Measurements from ENCODE around the gene ARHGAP9.
"Not testable (repeated sequence)": the region's sequence is repeated elsewhere in the genome, so short reads cannot be mapped to it uniquely, and the experiment has no call there.

ARHGAP9 gene

GRCh38 chr12:57438400-57438799 is 41.3 kb downstream of the ARHGAP9 start:
- Histone ChIP-seq H3K4me1 (ENCODE audit: control insufficient read depth, insufficient read depth, low read length) (no peaks in the 10 kb centered on the region), H3K9me3 (ENCODE audit: control insufficient read depth, low read length) (no peaks in the 10 kb centered on the region), H3K9ac (ENCODE audit: low read length) (no peak overlapping the region), H3K4me3 (ENCODE audit: low read length) (no peak overlapping the region), H3K27me3 (replicated peaks; ENCODE audit: control insufficient read depth, insufficient read depth, low read length) (no peaks in the 10 kb centered on the region), H3K36me3 (ENCODE audit: control insufficient read depth, insufficient read depth, low read length, severe bottlenecking) (no peaks in the 10 kb centered on the region)
- DNase-seq (ENCODE audit: low read depth): no peak

DNA sequence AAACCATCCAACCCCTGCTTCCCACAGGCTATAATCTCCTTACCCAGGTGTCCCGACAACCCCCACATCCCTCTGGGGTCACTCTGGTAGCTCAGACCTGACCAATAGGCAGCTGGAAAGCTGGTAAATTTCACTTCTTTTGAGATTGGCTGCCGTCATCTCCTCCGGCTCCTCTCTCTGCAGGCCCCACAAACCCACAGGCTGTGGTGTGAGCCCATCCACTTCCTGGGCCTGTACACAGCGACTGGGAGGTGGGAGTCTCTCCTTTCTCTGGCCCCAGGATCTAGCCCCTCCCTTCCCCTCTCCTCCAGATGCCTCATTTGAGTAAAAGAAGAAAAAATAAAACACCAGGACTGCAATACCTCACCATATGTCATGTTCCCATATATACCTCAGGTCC is 44.4 kb downstream of the ARHGAP9 start:
- no peaks in the 10 kb centered on the region for H3K9me3 ChIP-seq (ENCODE audit: control insufficient read depth, low read length)
- H3K9ac ChIP-seq (ENCODE audit: low read length): no peak overlapping the region
- H3K27me3 ChIP-seq (replicated peaks; ENCODE audit: control insufficient read depth, insufficient read depth, low read length): no peaks in the 10 kb centered on the region
- H3K4me1 ChIP-seq (ENCODE audit: control insufficient read depth, insufficient read depth, low read length): no peaks in the 10 kb centered on the region
- no peak for DNase-seq (ENCODE audit: low read depth)
- no peaks in the 10 kb centered on the region for H3K36me3 ChIP-seq (ENCODE audit: control insufficient read depth, insufficient read depth, low read length, severe bottlenecking)
- H3K4me3 ChIP-seq (ENCODE audit: low read length): no peak overlapping the region

- no peak for DNase-seq (ENCODE audit: low read depth)
Measured at GRCh38 chr12:57434517-57435223, 45.0 kb downstream of the ARHGAP9 start, which contains the start of gene INHBC. TSS of gene INHBC (plus strand) at chr12:57434784. CDS start at chr12:57434887, 103 bp downstream.

DNA sequence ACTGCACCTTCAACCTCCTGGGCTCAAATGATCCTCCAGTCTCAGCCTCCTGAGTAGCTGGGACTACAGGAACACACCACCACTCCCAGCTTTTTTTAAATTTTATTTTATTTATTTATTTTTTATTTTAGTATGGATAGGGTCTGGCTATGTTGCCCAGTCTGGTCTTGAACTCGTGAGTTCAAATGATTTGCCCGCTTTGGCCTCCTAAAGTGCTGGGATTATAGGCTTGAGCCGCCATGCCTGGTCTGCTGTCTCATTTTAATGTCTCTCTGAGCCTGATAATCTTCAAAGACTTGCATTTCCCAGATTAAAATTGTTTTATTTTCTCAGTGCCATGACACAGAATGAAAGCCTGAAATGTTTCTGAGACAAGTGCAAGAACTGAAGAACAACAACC is 46.3 kb downstream of the ARHGAP9 start:
- no peak for DNase-seq (ENCODE audit: low read depth)
- Histone ChIP-seq H3K36me3 (ENCODE audit: control insufficient read depth, insufficient read depth, low read length, severe bottlenecking) (no peaks in the 10 kb centered on the region), H3K27me3 (replicated peaks; ENCODE audit: control insufficient read depth, insufficient read depth, low read length) (no peaks in the 10 kb centered on the region), H3K9me3 (ENCODE audit: control insufficient read depth, low read length) (no peaks in the 10 kb centered on the region), H3K4me1 (ENCODE audit: control insufficient read depth, insufficient read depth, low read length) (peaks cover 7% of the 10 kb centered on the region), H3K9ac (ENCODE audit: low read length) (no peak overlapping the region), H3K4me3 (ENCODE audit: low read length) (no peak overlapping the region)

More at GRCh38 chr12:57434517-57435223, 45.0 kb downstream of the ARHGAP9 start, which contains the start of gene INHBC:
- H3K9me3 ChIP-seq (ENCODE audit: control insufficient read depth, low read length): no peaks in the 10 kb centered on the region
- H3K9ac ChIP-seq (ENCODE audit: low read length): no peak within 1 kb of the TSS
- H3K27me3 ChIP-seq (replicated peaks; ENCODE audit: control insufficient read depth, insufficient read depth, low read length): no peaks in the 10 kb centered on the region
- no peak within 1 kb of the TSS for H3K4me3 ChIP-seq (ENCODE audit: low read length)
- no peaks in the 10 kb centered on the region for H3K36me3 ChIP-seq (ENCODE audit: control insufficient read depth, insufficient read depth, low read length, severe bottlenecking)
- peaks cover 2% of the 10 kb centered on the region for H3K4me1 ChIP-seq (ENCODE audit: control insufficient read depth, insufficient read depth, low read length)

DNA sequence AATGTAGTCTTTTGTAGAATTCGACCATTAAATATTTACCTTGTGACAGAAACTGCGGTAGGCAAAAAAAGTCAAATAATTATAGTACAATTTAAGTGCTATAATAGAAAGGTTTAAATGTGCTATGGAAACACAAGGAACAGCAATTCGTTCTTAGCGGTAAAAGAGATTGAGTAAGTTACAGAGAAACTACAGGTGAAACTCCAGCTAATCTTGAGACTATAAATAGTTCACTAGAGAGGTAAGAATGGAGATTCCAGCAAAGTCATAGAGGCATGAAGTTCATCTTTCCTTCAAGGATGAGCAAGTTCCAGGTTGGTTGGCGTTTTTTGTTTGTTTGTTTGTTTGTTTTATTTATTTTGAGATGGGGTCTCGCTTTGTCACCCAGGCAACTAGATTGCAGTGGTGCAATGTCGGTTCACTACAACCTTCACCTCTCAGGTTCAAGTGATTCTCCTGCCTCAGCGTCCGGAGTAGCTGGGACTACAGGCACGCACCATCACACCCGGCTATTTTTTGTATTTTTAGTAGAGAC is 47.9 kb downstream of the ARHGAP9 start:
- peak overlapping the region; percentile 83 for H3K4me3 ChIP-seq (ENCODE audit: low read length)
- H3K27me3 ChIP-seq (replicated peaks; ENCODE audit: control insufficient read depth, insufficient read depth, low read length): no peaks in the 10 kb centered on the region
- no peak for DNase-seq (ENCODE audit: low read depth)
- H3K9me3 ChIP-seq (ENCODE audit: control insufficient read depth, low read length): no peaks in the 10 kb centered on the region
- H3K9ac ChIP-seq (ENCODE audit: low read length): peak overlapping the region; percentile 90
- H3K4me1 ChIP-seq (ENCODE audit: control insufficient read depth, insufficient read depth, low read length): peaks cover 7% of the 10 kb centered on the region
- no peaks in the 10 kb centered on the region for H3K36me3 ChIP-seq (ENCODE audit: control insufficient read depth, insufficient read depth, low read length, severe bottlenecking)

- peak within 1 kb of the TSS; percentile 83 for H3K4me3 ChIP-seq (ENCODE audit: low read length)
- H3K4me1 ChIP-seq (ENCODE audit: control insufficient read depth, insufficient read depth, low read length): peaks cover 7% of the 10 kb centered on the region
- peak; percentile 98 for DNase-seq (ENCODE audit: low read depth)
- no peaks in the 10 kb centered on the region for H3K36me3 ChIP-seq (ENCODE audit: control insufficient read depth, insufficient read depth, low read length, severe bottlenecking)
- H3K9me3 ChIP-seq (ENCODE audit: control insufficient read depth, low read length): no peaks in the 10 kb centered on the region
- H3K27me3 ChIP-seq (replicated peaks; ENCODE audit: control insufficient read depth, insufficient read depth, low read length): no peaks in the 10 kb centered on the region
- H3K9ac ChIP-seq (ENCODE audit: low read length): peak within 1 kb of the TSS; percentile 96
Measured at GRCh38 chr12:57430931-57431566, 48.6 kb downstream of the ARHGAP9 start, which contains the start of gene R3HDM2. TSS of gene R3HDM2 (minus strand) at chr12:57431043. CDS start at chr12:57310428, 120,615 bp downstream.

DNA sequence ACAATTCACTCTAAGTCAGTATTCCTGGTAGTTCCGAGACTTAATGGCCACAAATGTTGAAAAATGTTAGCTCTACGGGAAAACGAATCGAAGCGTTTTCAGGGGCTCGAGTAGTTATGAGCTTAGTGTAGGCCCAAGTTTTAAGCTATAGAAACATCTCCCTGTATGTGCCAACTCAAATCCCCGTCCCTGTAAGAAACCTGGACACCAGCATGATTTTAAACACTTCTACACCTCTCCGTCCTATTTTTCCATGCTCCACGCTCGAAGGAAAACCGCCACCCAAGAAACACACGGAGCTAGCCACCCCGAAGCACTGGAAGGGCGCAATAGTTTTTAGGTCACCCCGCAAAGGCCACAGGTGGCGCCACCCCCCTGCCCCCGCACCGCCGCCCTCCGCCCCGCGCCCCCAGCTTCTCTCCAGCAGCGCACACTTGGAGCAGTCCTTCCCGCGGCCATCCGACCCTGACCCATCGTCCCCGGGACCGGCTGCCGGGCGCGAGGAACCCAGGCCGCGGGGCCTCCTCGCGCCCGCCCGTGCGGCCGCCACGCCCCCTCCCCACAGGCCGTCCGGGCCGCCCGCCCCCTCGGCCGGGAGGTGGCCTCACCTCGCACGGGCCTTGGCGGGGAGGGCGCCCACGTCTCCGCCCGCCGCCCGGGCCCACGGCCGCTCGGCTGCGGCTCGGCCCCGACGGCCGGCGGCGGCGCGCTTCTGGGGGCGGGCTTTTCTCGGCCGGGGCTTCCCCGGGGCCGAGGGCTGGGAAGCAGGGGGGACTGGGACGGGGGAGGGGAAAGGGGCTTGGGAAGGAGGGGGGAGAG is 49.3 kb downstream of the ARHGAP9 start:
- H3K4me1 ChIP-seq (ENCODE audit: control insufficient read depth, insufficient read depth, low read length): peaks cover 7% of the 10 kb centered on the region
- DNase-seq (ENCODE audit: low read depth): peak; percentile 79
- no peaks in the 10 kb centered on the region for H3K9me3 ChIP-seq (ENCODE audit: control insufficient read depth, low read length)
- no peaks in the 10 kb centered on the region for H3K27me3 ChIP-seq (replicated peaks; ENCODE audit: control insufficient read depth, insufficient read depth, low read length)
- H3K9ac ChIP-seq (ENCODE audit: low read length): peak overlapping the region; percentile 96
- peak overlapping the region; percentile 83 for H3K4me3 ChIP-seq (ENCODE audit: low read length)
- H3K36me3 ChIP-seq (ENCODE audit: control insufficient read depth, insufficient read depth, low read length, severe bottlenecking): no peaks in the 10 kb centered on the region

DNA sequence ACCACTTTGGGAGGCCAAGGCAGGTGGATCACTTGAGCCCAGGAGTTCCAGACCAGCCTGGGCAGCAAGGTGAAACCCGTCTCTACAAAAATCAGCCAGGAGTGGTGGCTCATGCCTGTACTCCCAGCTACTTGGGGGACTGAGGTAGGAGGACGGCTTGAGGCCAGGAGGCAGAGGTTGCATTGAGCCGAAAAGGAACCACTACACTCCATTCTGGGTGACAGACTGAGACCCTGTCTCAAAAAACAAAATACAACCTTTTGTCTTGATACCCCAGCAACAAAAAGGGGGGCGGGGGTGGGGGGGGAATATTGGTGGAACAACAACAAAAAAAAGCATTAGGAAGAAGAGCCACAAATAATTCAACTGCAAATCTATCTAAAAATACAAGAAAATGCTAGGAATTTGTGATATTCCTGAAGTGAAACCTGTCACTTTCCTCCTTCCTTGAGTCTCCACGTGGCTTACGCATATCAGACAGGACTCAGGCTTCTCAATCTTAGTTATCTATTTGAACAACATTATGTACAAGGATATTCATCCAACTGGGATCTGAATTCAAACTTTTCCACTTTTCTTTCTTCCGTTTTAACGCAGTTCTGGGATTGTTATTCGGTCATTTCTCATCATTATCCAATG is 50.1 kb downstream of the ARHGAP9 start:
- Histone ChIP-seq H3K4me3 (ENCODE audit: low read length) (peak overlapping the region; percentile 83), H3K9ac (ENCODE audit: low read length) (peak overlapping the region; percentile 96), H3K36me3 (ENCODE audit: control insufficient read depth, insufficient read depth, low read length, severe bottlenecking) (no peaks in the 10 kb centered on the region), H3K4me1 (ENCODE audit: control insufficient read depth, insufficient read depth, low read length) (peaks cover 7% of the 10 kb centered on the region), H3K9me3 (ENCODE audit: control insufficient read depth, low read length) (no peaks in the 10 kb centered on the region), H3K27me3 (replicated peaks; ENCODE audit: control insufficient read depth, insufficient read depth, low read length) (no peaks in the 10 kb centered on the region)
- peak; percentile 34 for DNase-seq (ENCODE audit: low read depth)

DNA sequence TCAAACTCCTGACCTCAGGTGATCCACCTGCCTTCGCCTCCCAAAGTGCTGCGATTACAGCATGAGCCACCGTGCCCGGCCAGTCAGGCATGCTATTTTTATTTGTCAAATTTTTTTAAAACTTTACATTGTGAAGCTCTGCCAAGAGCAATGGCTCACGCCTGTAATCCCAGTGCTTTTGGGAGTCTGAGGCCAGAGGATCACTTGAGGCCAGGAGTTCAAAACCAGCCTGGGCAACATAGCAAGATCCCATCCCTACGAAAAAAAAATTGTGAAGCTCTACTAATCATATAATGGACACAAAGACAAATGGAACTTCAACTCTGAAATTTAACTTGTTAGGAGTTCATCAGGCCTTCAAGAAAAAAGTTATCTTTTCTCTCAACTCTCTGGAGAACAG is 50.7 kb downstream of the ARHGAP9 start:
- H3K4me3 ChIP-seq (ENCODE audit: low read length): peak overlapping the region; percentile 83
- H3K9ac ChIP-seq (ENCODE audit: low read length): peak overlapping the region; percentile 96
- DNase-seq (ENCODE audit: low read depth): no peak
- no peaks in the 10 kb centered on the region for H3K27me3 ChIP-seq (replicated peaks; ENCODE audit: control insufficient read depth, insufficient read depth, low read length)
- H3K4me1 ChIP-seq (ENCODE audit: control insufficient read depth, insufficient read depth, low read length): peaks cover 7% of the 10 kb centered on the region
- no peaks in the 10 kb centered on the region for H3K36me3 ChIP-seq (ENCODE audit: control insufficient read depth, insufficient read depth, low read length, severe bottlenecking)
- no peaks in the 10 kb centered on the region for H3K9me3 ChIP-seq (ENCODE audit: control insufficient read depth, low read length)

DNA sequence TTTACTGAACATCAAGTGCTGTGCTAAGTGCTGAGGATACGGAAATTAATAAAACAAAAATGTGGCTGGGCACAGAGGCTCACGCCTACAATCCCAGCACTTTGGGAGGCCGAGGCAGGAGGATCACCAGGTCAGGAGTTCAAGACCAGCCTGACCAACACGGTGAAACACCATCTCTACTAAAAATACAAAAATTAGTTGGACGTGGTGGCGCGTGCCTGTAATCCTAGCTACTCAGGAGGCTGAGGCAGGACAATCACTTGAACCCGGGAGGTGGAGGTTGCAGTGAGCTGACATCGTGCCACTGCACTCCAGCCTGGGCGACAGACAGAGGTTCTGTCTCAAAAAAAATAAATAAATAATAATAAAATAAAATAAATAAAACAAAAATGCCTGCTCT is 52.7 kb downstream of the ARHGAP9 start:
- not testable (repeated sequence) for H3K9ac ChIP-seq (ENCODE audit: low read length); H3K36me3 ChIP-seq (ENCODE audit: control insufficient read depth, insufficient read depth, low read length, severe bottlenecking); DNase-seq (ENCODE audit: low read depth); H3K4me3 ChIP-seq (ENCODE audit: low read length); H3K4me1 ChIP-seq (ENCODE audit: control insufficient read depth, insufficient read depth, low read length); H3K9me3 ChIP-seq (ENCODE audit: control insufficient read depth, low read length); H3K27me3 ChIP-seq (replicated peaks; ENCODE audit: control insufficient read depth, insufficient read depth, low read length)
